Natural killer cell treated with Interleukin-12 subunit alpha and Interleukin-12 subunit beta and Interleukin-15 and Interleukin-18, amount 100 ng/mL, for 72 hours (primary cell): Measurements from ENCODE around the gene APOBEC3C. TPM values are rescaled to one million over a fixed set of nuclear protein-coding genes. Genes with fewer than 3 reads are reported as not detected.
"Not testable (repeated sequence)": the region's sequence is repeated elsewhere in the genome, so short reads cannot be mapped to it uniquely, and the experiment has no call there.

Experiments
- ATAC-seq, 2 donors: fragments of 150-1000 bp; cut with Tn5 transposase in 1 of 2; sonication (Bioruptor Pico), chemical (Tn5 transposase) in 1 of 2; 2 replicates each; pipeline ENCODE4 v1.10.0; 2021
- DNase-seq: peaks from one replicate; pipeline ENCODE4 v3.0.0; 2022; ENCODE audit warnings: low spot score
- H3K27ac Mint-ChIP-seq, 2 donors: 1 replicate in 1 of 2; 2 replicates in 1 of 2; pipeline ENCODE4 v1.8.0; 2022; ENCODE audit warnings: mixed read lengths in 2 of 2, mild to moderate bottlenecking in 1 of 2, moderate library complexity in 1 of 2
- H3K27me3 Mint-ChIP-seq, 2 donors: 1 replicate in 1 of 2; 2 replicates in 1 of 2; pipeline ENCODE4 v1.8.0; 2022; ENCODE audit warnings: mixed read lengths in 2 of 2
- H3K36me3 Mint-ChIP-seq: one replicate; pipeline ENCODE4 v1.8.0; 2022; ENCODE audit warnings: mixed read lengths
- H3K4me1 Mint-ChIP-seq, 2 donors: 1 replicate in 1 of 2; 2 replicates in 1 of 2; pipeline ENCODE4 v1.8.0; 2022; ENCODE audit warnings: low read depth in 2 of 2, mixed read lengths in 2 of 2, mild to moderate bottlenecking in 1 of 2
- H3K4me3 Mint-ChIP-seq: one replicate; pipeline ENCODE4 v1.8.0; 2022; ENCODE audit warnings: mixed read lengths
- H3K9me3 Mint-ChIP-seq: 2 replicates; pipeline ENCODE4 v1.8.0; 2022; ENCODE audit warnings: mixed read lengths
- total RNA-seq, 2 donors: library from RNA; stranded (reverse); gene quantifications; one replicate each; pipeline ENCODE4 v1.2.3, GENCODE V29; 2022

APOBEC3C gene
- total RNA-seq, 2 donors from 2014 or later, result 78.5 to 103 TPM

- H3K27me3 Mint-ChIP-seq, result peaks cover 0 to 9% of the 10 kb centered on the region in 2 donors
- no peak overlapping the region for H3K4me3 Mint-ChIP-seq
- H3K36me3 Mint-ChIP-seq, result no peaks in the 10 kb centered on the region
- ATAC-seq (no peak), DNase-seq (no peak)
- H3K4me1 Mint-ChIP-seq, result peaks cover 7 to 13% of the 10 kb centered on the region in 2 donors
- H3K27ac Mint-ChIP-seq, result no peak overlapping the region
- no peaks in the 10 kb centered on the region for H3K9me3 Mint-ChIP-seq
Observed at GRCh38 chr22:38989466-38989865, 24.6 kb upstream of the APOBEC3C start.

- H3K27ac Mint-ChIP-seq, H3K36me3 Mint-ChIP-seq: not testable (repeated sequence)
Observed at GRCh38 chr22:38992871-38993371, 21.1 kb upstream of the APOBEC3C start.

GRCh38 chr22:38996105-38996504 lies 18.0 kb upstream of the APOBEC3C start:
- Mint-ChIP-seq H3K36me3 (peaks cover 5% of the 10 kb centered on the region), H3K9me3 (peaks cover 3% of the 10 kb centered on the region), H3K27ac (no peak overlapping the region), H3K4me1 (peaks cover 0 to 7% of the 10 kb centered on the region in 2 donors), H3K4me3 (no peak overlapping the region), H3K27me3 (peaks cover 7 to 20% of the 10 kb centered on the region in 2 donors)
- ATAC-seq, result no peak
- peak; percentile 54 for DNase-seq

More at GRCh38 chr22:38992871-38993371, 21.1 kb upstream of the APOBEC3C start:
- ATAC-seq (peak; percentile 17 to 59), DNase-seq (peak; percentile 35)
- not testable (repeated sequence) for H3K4me1 Mint-ChIP-seq, H3K9me3 Mint-ChIP-seq, H3K4me3 Mint-ChIP-seq
- H3K27me3 Mint-ChIP-seq, result peaks cover 0 to 14% of the 10 kb centered on the region in 2 donors

DNA sequence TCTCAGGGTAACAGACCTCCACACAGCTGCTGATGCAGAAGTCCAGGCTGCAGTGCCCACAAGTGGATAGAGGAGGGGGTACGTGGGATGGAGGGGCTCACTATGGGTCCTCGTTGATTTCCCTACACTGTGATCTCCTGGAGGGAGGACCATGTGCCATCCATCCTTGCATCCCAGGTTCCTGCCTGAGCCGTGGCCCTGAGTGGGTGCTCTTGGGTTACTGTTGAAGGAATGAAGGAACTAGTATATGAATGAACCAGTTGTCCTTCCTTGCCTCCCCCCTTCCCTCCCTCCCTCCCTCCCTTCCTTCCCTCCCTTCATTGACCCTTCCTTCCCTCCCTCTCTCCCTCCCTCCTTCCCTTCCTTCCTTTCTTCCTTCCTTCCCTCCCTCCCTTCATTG lies 16.5 kb upstream of the APOBEC3C start:
- Mint-ChIP-seq H3K4me1 (peaks cover 0 to 7% of the 10 kb centered on the region in 2 donors), H3K27me3 (peaks cover 7 to 20% of the 10 kb centered on the region in 2 donors), H3K4me3 (no peak overlapping the region), H3K9me3 (peaks cover 3% of the 10 kb centered on the region), H3K27ac (no peak overlapping the region), H3K36me3 (peaks cover 5% of the 10 kb centered on the region)
- DNase-seq (peak; percentile 52), ATAC-seq (no peak)

GRCh38 chr22:39003165-39003638 lies 10.9 kb upstream of the APOBEC3C start:
- H3K4me3 Mint-ChIP-seq, result no peak overlapping the region
- peak overlapping the region in 1 of 2 donors; percentile 78 for H3K27ac Mint-ChIP-seq
- DNase-seq (peak; percentile 89), ATAC-seq (peak; percentile 97 to 98)
- H3K9me3 Mint-ChIP-seq, result no peaks in the 10 kb centered on the region
- peaks cover under 1% of the 10 kb centered on the region for H3K36me3 Mint-ChIP-seq
- peaks cover 11 to 17% of the 10 kb centered on the region in 2 donors for H3K4me1 Mint-ChIP-seq
- H3K27me3 Mint-ChIP-seq, result peaks cover 3 to 7% of the 10 kb centered on the region in 2 donors

DNA sequence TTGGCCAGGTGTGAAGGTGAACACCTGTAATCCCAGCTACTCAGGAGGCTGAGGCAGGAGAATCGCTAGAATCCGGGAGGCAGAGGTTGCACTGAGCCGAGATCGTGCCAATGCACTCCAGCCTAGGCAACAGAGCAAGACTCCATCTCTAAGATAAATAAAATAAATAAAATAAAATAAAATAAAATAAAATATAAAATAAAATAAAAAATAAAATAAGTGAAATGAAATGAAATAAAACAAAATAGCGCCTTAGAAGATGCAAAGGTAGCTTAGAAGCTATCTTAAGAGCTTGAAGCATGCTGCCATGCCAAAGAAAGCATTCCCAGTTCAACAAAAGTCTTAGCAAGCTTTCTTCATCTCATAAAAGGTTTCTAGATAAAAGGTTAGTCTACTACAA lies 6.9 kb upstream of the APOBEC3C start:
- no peak for DNase-seq
- peak overlapping the region in 1 of 2 donors; percentile 74 for H3K27ac Mint-ChIP-seq

DNA sequence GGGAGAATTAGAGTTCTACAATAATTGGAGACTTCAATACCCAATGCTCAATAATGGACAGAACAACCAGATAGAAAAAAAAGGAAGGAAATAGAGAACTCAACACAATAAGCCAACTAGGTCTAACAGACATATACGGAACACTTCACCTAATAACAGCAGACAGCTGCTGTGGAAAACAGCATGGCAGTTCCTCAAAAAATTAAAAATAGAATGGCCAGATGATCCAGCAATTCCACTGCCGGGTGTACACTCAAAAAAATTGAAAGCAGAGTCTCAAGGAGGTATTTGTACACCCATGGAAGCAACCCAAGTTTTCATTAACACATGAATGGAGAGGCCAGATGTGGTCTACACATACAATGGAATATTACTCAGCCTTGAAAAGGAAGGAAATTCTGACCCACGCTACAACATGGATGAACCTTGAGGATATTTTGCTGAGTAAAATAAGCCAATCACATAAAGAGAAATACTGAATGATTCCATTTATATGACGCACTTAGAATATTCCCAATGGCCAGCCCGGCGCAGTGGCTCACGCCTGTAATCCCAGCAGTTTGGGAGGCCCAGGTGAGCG lies 5.7 kb upstream of the APOBEC3C start:
- not testable (repeated sequence) for DNase-seq, H3K9me3 Mint-ChIP-seq, H3K36me3 Mint-ChIP-seq, ATAC-seq, H3K27me3 Mint-ChIP-seq, H3K4me3 Mint-ChIP-seq
- Mint-ChIP-seq H3K27ac (peak overlapping the region in 1 of 2 donors; percentile 74), H3K4me1 (peaks cover 17 to 25% of the 10 kb centered on the region in 2 donors)

More for the DNA sequence above, 6.9 kb upstream of the APOBEC3C start:
- Mint-ChIP-seq H3K9me3 (no peaks in the 10 kb centered on the region), H3K4me1 (peaks cover 12 to 21% of the 10 kb centered on the region in 2 donors), H3K27me3 (no peaks in the 10 kb centered on the region), H3K36me3 (no peaks in the 10 kb centered on the region), H3K4me3 (no peak overlapping the region)
- no peak for ATAC-seq

DNA sequence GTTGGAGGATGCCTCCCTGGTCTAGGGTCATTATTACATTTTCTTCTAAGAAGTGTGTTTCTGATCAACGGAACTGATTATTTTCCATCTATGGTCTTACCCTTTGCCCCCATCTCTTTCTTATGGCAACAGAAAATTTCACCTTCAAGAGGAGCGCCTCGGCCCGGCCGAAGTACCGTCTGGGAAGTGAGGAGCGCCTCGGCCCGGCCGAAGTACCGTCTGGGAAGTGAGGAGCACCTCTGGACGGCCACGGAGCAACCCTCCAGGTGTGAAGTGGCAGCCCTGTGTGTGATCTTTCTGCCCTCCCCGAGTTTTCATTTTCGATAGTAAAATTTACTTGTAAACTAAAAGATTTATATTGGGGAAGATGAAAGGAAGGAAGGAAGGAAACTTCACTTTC lies 3.1 kb upstream of the APOBEC3C start:
- DNase-seq (peak; percentile 18), ATAC-seq (no peak)
- H3K27ac Mint-ChIP-seq, result peak overlapping the region; percentile 80 to 99
- H3K9me3 Mint-ChIP-seq, result no peaks in the 10 kb centered on the region
- H3K27me3 Mint-ChIP-seq, result no peaks in the 10 kb centered on the region
- H3K4me3 Mint-ChIP-seq, result no peak overlapping the region
- H3K4me1 Mint-ChIP-seq, result peaks cover 26% of the 10 kb centered on the region in 2 donors
- no peaks in the 10 kb centered on the region for H3K36me3 Mint-ChIP-seq

DNA sequence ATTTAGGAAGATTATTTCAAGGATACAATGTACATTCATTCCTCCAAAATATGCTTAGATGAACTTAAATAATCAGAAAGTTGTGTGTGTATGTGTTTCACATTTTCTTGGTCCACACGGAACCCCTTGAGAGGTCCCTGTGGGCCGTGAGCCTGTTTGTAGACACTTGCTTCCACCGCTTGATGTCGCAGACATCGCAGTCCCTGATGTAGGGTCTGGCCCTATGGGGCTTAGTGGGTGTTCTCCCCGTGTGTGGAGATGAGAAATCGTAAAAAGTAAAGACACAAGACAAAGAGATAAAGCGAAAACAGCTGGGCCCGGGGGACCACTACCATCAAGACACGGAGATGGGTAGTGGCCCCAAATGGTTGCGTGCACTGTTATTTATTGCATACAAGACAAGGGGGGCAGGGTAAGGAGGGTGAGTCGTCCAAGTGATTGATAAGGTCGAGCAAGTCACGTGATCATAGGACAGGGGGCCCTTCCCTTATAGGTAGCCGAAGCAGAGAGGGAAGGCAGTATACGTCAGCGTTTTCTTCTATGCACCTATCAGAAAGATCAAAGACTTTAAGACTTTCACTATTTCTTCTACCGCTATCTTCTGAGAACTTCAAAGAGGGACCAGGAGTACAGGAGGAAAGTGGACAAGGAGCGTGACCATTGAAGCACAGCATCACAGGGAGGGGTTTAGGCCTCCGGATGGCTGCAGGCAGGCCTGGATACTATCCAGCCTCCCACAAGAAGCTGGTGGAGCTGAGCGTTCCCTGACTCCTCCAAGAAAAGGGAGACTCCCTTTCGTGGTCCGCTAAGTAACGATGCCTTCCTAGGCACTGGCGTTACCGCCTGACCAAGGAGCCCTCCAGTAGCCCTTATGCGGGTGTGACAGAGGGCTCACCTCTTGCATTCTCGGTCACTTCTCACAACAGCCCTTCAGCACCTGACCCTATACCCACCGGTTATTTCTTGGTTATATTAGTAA lies 1.2 kb upstream of the APOBEC3C start:
- DNase-seq (peak; percentile 54), ATAC-seq (no peak)
- H3K27ac Mint-ChIP-seq, result peak overlapping the region; percentile 80 to 99
- H3K4me3 Mint-ChIP-seq, result peak overlapping the region; percentile 58
- no peaks in the 10 kb centered on the region for H3K9me3 Mint-ChIP-seq
- H3K36me3 Mint-ChIP-seq, result no peaks in the 10 kb centered on the region
- H3K4me1 Mint-ChIP-seq, result peaks cover 27 to 31% of the 10 kb centered on the region in 2 donors
- H3K27me3 Mint-ChIP-seq, result no peaks in the 10 kb centered on the region

GRCh38 chr22:39013561-39013941 lies 506 bp upstream of the APOBEC3C start:
- H3K27me3 Mint-ChIP-seq, H3K9me3 Mint-ChIP-seq, DNase-seq, H3K36me3 Mint-ChIP-seq: not testable (repeated sequence)
- Mint-ChIP-seq H3K27ac (peak overlapping the region; percentile 99), H3K4me1 (peaks cover 22 to 35% of the 10 kb centered on the region in 2 donors), H3K4me3 (peak overlapping the region; percentile 98)
- peak in 1 of 2 donors; percentile 34 for ATAC-seq

DNA sequence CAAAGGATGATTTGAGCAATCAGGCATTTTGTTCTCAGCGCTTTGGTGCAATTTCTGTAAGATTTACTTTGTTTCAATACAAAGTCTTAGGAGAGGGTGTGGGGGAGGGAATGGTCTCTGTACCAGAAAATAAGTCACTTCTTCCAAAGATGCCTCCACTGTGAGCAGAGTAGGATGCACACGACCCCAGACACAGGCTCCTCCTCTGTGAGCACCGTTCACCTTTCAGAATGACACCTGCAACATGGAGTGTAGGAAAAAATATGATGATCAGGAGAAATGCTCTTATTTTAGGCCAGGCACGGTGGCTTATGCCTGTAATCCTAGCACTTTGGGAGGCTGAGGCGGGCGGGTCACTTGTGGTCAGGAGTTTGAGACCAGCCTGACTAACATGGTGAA lies 665 bp downstream of the APOBEC3C start:
- ATAC-seq (peak in 1 of 2 donors; percentile 29), DNase-seq (peak; percentile 8)
- not testable (repeated sequence) for H3K27me3 Mint-ChIP-seq, H3K9me3 Mint-ChIP-seq, H3K36me3 Mint-ChIP-seq
- Mint-ChIP-seq H3K4me1 (peaks cover 22 to 35% of the 10 kb centered on the region in 2 donors), H3K27ac (peak overlapping the region; percentile 99), H3K4me3 (peak overlapping the region; percentile 98)

DNA sequence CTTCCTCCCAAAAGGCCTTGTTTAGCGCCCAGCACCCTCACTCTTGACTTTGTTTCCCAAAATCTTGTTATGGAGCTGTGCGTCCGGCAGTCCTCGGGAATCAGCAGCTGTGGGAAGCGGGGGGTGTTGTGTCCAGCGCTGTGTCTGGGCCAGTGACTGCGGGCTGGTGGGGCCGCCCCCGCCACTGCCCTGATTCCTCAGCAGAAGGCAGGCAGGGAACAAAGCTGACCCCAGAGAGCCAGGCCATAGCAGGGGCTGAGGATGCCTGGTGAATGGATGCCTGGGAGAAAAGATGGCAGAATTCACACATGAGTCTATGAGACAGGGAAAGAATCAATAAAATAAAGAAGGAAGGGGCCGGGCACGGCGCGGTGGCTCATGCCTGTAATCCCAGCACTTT lies 2.5 kb downstream of the APOBEC3C start:
- no peak for ATAC-seq
- H3K27me3 Mint-ChIP-seq, result no peaks in the 10 kb centered on the region
- H3K4me1 Mint-ChIP-seq, result peaks cover 32 to 44% of the 10 kb centered on the region in 2 donors
- no peak for DNase-seq
- H3K9me3 Mint-ChIP-seq, result no peaks in the 10 kb centered on the region
- peak overlapping the region; percentile 55 for H3K4me3 Mint-ChIP-seq
- peak overlapping the region; percentile 61 to 72 for H3K27ac Mint-ChIP-seq
- peaks cover under 1% of the 10 kb centered on the region for H3K36me3 Mint-ChIP-seq

- H3K4me3 Mint-ChIP-seq, result no peak overlapping the region
- no peak for ATAC-seq
- peaks cover 30 to 41% of the 10 kb centered on the region in 2 donors for H3K4me1 Mint-ChIP-seq
- H3K27ac Mint-ChIP-seq, result peak overlapping the region; percentile 56 to 73
- H3K36me3 Mint-ChIP-seq, result peaks cover 4% of the 10 kb centered on the region
- no peak for DNase-seq
- H3K27me3 Mint-ChIP-seq, result no peaks in the 10 kb centered on the region
- no peaks in the 10 kb centered on the region for H3K9me3 Mint-ChIP-seq
Observed at GRCh38 chr22:39017596-39018365, 3.7 kb downstream of the APOBEC3C start.
